NB4 (cell line): ENCODE measurements around the gene FAM89A.
A peak's percentile ranks its signal among the peaks of the same experiment; 100 is the strongest.

Experiments
- POLR2A ChIP-seq: IDR thresholded peaks from 2 replicates; pipeline ENCODE4 v1.6.1; 2011; ENCODE audit warnings: mild to moderate bottlenecking; ENCODE audit not compliant: insufficient read length; ENCODE audit errors: extremely low read depth
- TF ChIP-seq, protein P1 (sequence below): IDR thresholded peaks from one replicate; pipeline ENCODE4 v1.5.1; 2012; ENCODE audit warnings: low read depth, low read length

DNA sequence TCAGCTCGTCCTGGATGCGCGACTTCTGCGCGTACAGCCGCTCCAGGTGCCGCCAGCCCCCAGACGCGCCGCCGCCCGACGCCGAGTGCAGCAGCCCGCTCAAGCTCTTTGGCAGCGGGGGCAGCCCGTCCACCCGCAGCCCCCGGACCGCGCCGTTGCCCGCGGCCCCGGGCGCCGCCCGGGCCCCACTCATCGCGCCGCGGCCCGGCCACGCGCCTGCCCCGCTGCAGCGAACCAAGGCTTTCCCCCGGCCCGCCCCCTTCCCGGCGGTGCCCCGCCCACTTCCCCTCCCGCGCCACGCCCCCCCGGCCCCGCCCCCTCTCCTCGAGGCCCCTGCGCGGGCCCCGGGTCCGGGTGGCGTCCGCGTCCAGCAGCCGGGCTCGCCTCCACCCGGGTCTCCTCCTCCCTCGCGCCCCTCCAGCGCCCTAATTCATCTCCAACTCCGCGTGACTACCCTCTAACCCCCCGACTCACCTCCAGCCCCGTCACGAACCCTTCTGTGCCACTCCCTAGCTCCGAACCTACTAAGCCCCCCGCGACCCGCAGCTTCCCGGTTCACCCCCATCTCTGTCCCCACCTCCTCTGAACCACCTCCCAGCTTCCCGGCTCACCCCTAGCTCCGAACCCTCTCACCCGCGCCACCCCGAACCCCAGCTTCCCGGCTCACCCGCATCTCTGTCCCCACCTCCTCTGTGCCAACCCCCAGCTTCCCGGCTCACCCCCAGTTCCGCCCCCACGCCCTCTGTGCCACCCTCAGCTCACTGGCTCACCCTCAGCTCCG is at the start of gene FAM89A:
- TF ChIP-seq POLR2A = peak; percentile 60
- TF ChIP-seq, protein P1, sequence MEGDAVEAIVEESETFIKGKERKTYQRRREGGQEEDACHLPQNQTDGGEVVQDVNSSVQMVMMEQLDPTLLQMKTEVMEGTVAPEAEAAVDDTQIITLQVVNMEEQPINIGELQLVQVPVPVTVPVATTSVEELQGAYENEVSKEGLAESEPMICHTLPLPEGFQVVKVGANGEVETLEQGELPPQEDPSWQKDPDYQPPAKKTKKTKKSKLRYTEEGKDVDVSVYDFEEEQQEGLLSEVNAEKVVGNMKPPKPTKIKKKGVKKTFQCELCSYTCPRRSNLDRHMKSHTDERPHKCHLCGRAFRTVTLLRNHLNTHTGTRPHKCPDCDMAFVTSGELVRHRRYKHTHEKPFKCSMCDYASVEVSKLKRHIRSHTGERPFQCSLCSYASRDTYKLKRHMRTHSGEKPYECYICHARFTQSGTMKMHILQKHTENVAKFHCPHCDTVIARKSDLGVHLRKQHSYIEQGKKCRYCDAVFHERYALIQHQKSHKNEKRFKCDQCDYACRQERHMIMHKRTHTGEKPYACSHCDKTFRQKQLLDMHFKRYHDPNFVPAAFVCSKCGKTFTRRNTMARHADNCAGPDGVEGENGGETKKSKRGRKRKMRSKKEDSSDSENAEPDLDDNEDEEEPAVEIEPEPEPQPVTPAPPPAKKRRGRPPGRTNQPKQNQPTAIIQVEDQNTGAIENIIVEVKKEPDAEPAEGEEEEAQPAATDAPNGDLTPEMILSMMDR = no peak
